ENCODE results near the gene TMOD1.

- TF ChIP-seq POLR2A (IDR thresholded peaks at IDR 0.05) = no peak
- TF ChIP-seq CTCF (IDR thresholded peaks at IDR 0.05) = no peak
Observed at GRCh38 chr9:97592126-97592525, 90.7 kb downstream of the TMOD1 start.
